Fibroblast of the aortic adventitia (primary cell): ENCODE data around the gene ATXN10. TPM values are rescaled to one million over a fixed set of nuclear protein-coding genes. Genes with fewer than 3 reads are reported as not detected.
A peak's percentile ranks its signal among the peaks of the same experiment; 100 is the strongest.
"Not testable (repeated sequence)": the region's sequence is repeated elsewhere in the genome, so short reads cannot be mapped to it uniquely, and the experiment has no call there.

ENCODE experiments used
- DNase-seq: peaks from one replicate; pipeline ENCODE4 v3.0.0-alpha.2; 2010; ENCODE audit warnings: low read depth
- H3K4me3 ChIP-seq: 2 replicates; pipeline ENCODE4 v1.5.1; 2011; ENCODE audit warnings: low read depth, mild to moderate bottlenecking, control low read depth, low read length, moderate library complexity
- total RNA-seq: library from RNA; depleted of rRNA; stranded (reverse); fragments of >200 nt; gene quantifications from 2 replicates; pipeline ENCODE4 v1.2.3, GENCODE V29; 2012; ENCODE audit warnings: low replicate concordance
- TF ChIP-seq, protein P1 (sequence below): IDR thresholded peaks from 2 replicates; pipeline ENCODE4 v1.5.1; 2011; ENCODE audit warnings: mild to moderate bottlenecking, low read length, control low read depth, inconsistent platforms; ENCODE audit not compliant: insufficient read depth

Gene ATXN10
- total RNA-seq, 1 donor = 130 TPM

- no peak overlapping the region for H3K4me3 ChIP-seq
- DNase-seq = peak; percentile 70
- TF ChIP-seq, protein P1, sequence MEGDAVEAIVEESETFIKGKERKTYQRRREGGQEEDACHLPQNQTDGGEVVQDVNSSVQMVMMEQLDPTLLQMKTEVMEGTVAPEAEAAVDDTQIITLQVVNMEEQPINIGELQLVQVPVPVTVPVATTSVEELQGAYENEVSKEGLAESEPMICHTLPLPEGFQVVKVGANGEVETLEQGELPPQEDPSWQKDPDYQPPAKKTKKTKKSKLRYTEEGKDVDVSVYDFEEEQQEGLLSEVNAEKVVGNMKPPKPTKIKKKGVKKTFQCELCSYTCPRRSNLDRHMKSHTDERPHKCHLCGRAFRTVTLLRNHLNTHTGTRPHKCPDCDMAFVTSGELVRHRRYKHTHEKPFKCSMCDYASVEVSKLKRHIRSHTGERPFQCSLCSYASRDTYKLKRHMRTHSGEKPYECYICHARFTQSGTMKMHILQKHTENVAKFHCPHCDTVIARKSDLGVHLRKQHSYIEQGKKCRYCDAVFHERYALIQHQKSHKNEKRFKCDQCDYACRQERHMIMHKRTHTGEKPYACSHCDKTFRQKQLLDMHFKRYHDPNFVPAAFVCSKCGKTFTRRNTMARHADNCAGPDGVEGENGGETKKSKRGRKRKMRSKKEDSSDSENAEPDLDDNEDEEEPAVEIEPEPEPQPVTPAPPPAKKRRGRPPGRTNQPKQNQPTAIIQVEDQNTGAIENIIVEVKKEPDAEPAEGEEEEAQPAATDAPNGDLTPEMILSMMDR = no peak
These were observed 7.6 kb downstream of the ATXN10 start for GRCh38 chr22:45678961-45679912.

- DNase-seq = peak; percentile 90
- H3K4me3 ChIP-seq = peak overlapping the region; percentile 37
- TF ChIP-seq, protein P1 = no peak
These were observed 9.5 kb downstream of the ATXN10 start for GRCh38 chr22:45680932-45681700.

- DNase-seq = no peak
- no peak overlapping the region for H3K4me3 ChIP-seq
- TF ChIP-seq, protein P1 = no peak
These were observed 10.4 kb downstream of the ATXN10 start for GRCh38 chr22:45682064-45682463.

GRCh38 chr22:45682773-45683172 is 11.1 kb downstream of the ATXN10 start:
- H3K4me3 ChIP-seq, DNase-seq: not testable (repeated sequence)

- H3K4me3 ChIP-seq = no peak overlapping the region
- TF ChIP-seq, protein P1 = no peak
- DNase-seq = peak; percentile 25
These were observed 11.6 kb downstream of the ATXN10 start for GRCh38 chr22:45683248-45683647.

DNA sequence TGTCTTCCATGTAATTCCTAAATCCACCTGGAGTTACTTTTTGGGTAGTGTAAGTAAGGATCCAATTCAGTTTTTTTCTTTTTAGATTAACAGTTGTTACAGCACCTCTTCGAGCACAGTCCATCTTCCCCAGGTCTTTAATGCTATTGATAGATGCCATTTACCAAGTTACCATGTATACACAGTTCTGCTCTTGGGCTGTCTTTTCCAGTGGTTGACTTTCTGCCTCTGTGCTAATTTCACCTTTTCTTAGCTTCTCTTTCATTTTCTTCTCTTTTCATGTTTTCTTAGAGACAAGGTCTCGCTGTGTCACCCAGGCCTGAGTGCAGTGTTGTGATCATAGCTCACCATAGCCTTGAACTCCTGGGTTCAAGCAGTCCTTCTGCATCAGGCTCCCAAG is 12.0 kb downstream of the ATXN10 start:
- DNase-seq = no peak
- H3K4me3 ChIP-seq = no peak overlapping the region
- TF ChIP-seq, protein P1 = no peak

GRCh38 chr22:45684169-45684568 is 12.5 kb downstream of the ATXN10 start:
- H3K4me3 ChIP-seq = no peak overlapping the region
- TF ChIP-seq, protein P1 = no peak
- peak; percentile 54 for DNase-seq
